CD14-positive monocyte (primary cell): ENCODE data around the gene CDC37L1. TPM values are rescaled to one million over a fixed set of nuclear protein-coding genes. Genes with fewer than 3 reads are reported as not detected.

Experiments used
- DNase-seq, 3 donors: peaks; one replicate each; pipeline ENCODE4 v3.0.0-alpha.2; 2011 to 2022
- H2AFZ ChIP-seq: 2 replicates; pipeline ENCODE4 v1.6.0; 2012; ENCODE audit warnings: mild to moderate bottlenecking, low read depth, low read length, inconsistent platforms; ENCODE audit not compliant: insufficient read depth, poor library complexity, severe bottlenecking
- H3K27ac ChIP-seq, 2 donors: 1 replicate in 1 of 2; 2 replicates in 1 of 2; pipeline ENCODE4 v1.5.1; 2012 to 2013; ENCODE audit warnings: low read length in 2 of 2, control low read depth in 1 of 2, inconsistent platforms in 1 of 2, low read depth in 1 of 2, mild to moderate bottlenecking in 1 of 2
- H3K27me3 ChIP-seq, 2 donors: one replicate each; pipeline versions ENCODE4 v1.6.0 to v1.6.1; 2011 to 2013; ENCODE audit warnings: low read length in 2 of 2; ENCODE audit not compliant: control insufficient read depth in 2 of 2, insufficient read depth in 2 of 2
- H3K36me3 ChIP-seq, 2 donors: replicated peaks in 1 of 2; 1 replicate in 1 of 2; 2 replicates in 1 of 2; pipeline versions ENCODE4 v1.5.1 to v1.6.1; 2012 to 2013; ENCODE audit warnings: low read length in 2 of 2, control low read depth in 1 of 2, inconsistent platforms in 1 of 2, mild to moderate bottlenecking in 1 of 2; ENCODE audit not compliant: insufficient read depth in 2 of 2, control insufficient read depth in 1 of 2
- H3K4me1 ChIP-seq, 2 donors: 1 replicate in 1 of 2; 2 replicates in 1 of 2; pipeline versions ENCODE4 v1.5.1 to v1.6.1; 2012 to 2013; ENCODE audit warnings: low read length in 2 of 2, control low read depth in 1 of 2, inconsistent platforms in 1 of 2, mild to moderate bottlenecking in 1 of 2, moderate library complexity in 1 of 2; ENCODE audit not compliant: insufficient read depth in 2 of 2, control insufficient read depth in 1 of 2
- H3K4me2 ChIP-seq: replicated peaks from 2 replicates; pipeline ENCODE3; 2012; ENCODE audit warnings: low read length, moderate library complexity, mild to moderate bottlenecking; ENCODE audit not compliant: poor library complexity, severe bottlenecking; ENCODE audit errors: extremely low read depth
- H3K4me3 ChIP-seq, 3 experiments: fragments of 200-600 bp in 1 of 3; sonication (generic) in 1 of 3; replicated peaks in 1 of 3; 1 replicate in 2 of 3; 2 replicates in 1 of 3; pipeline ENCODE4 v1.5.1; 2011 to 2013; ENCODE audit warnings: low read length in 3 of 3, mild to moderate bottlenecking in 3 of 3, control low read depth in 2 of 3, low read depth in 2 of 3, inconsistent platforms in 1 of 3, moderate library complexity in 1 of 3
- H3K79me2 ChIP-seq: 2 replicates; pipeline ENCODE4 v1.6.0; 2012; ENCODE audit warnings: mild to moderate bottlenecking, control low read depth, inconsistent platforms, low read length, moderate library complexity; ENCODE audit not compliant: insufficient read depth
- H3K9ac ChIP-seq: 2 replicates; pipeline ENCODE4 v1.6.0; 2017; ENCODE audit warnings: low read length, mild to moderate bottlenecking; ENCODE audit not compliant: insufficient read depth, poor library complexity, severe bottlenecking
- H3K9me3 ChIP-seq, 2 donors: replicated peaks in 1 of 2; 1 replicate in 1 of 2; 2 replicates in 1 of 2; pipeline versions ENCODE4 v1.5.1 to v1.6.1; 2012 to 2013; ENCODE audit warnings: low read length in 2 of 2, control low read depth in 1 of 2; ENCODE audit not compliant: control insufficient read depth in 1 of 2, insufficient read depth in 1 of 2
- H4K20me1 ChIP-seq: 2 replicates; pipeline ENCODE4 v1.6.0; 2012; ENCODE audit warnings: mild to moderate bottlenecking, low read length, control low read depth, moderate library complexity; ENCODE audit not compliant: insufficient read depth
- H3K27ac Mint-ChIP-seq, 7 donors: one replicate each; pipeline ENCODE4 v1.8.0; 2020; ENCODE audit warnings: mild to moderate bottlenecking in 7 of 7, mixed read lengths in 7 of 7, moderate library complexity in 6 of 7, inconsistent platforms in 2 of 7
- H3K27me3 Mint-ChIP-seq, 3 donors: one replicate each; pipeline ENCODE4 v1.8.0; 2021 to 2022; ENCODE audit warnings: low read depth in 3 of 3, mild to moderate bottlenecking in 3 of 3, mixed read lengths in 3 of 3, moderate library complexity in 3 of 3, inconsistent platforms in 1 of 3
- H3K36me3 Mint-ChIP-seq, 2 donors: one replicate each; pipeline ENCODE4 v1.8.0; 2020; ENCODE audit warnings: mixed read lengths in 2 of 2, inconsistent platforms in 1 of 2, mild to moderate bottlenecking in 1 of 2
- H3K4me1 Mint-ChIP-seq: one replicate; pipeline ENCODE4 v1.8.0; 2020; ENCODE audit warnings: mild to moderate bottlenecking, mixed read lengths
- H3K4me3 Mint-ChIP-seq, 2 donors: one replicate each; pipeline ENCODE4 v1.8.0; 2020; ENCODE audit warnings: mild to moderate bottlenecking in 2 of 2, mixed read lengths in 2 of 2, moderate library complexity in 1 of 2
- H3K9me3 Mint-ChIP-seq, 7 donors: one replicate each; pipeline ENCODE4 v1.8.0; 2020 to 2022; ENCODE audit warnings: mixed read lengths in 7 of 7, mild to moderate bottlenecking in 6 of 7, moderate library complexity in 6 of 7, inconsistent platforms in 2 of 7
- WGBS: methylation state at CpG from one replicate; pipeline ENCODE4 v1.1.5; 2013; ENCODE audit warnings: missing lambda C conversion rate; ENCODE audit not compliant: insufficient coverage; 5-methylcytosine and 5-hydroxymethylcytosine counted together
- intact Hi-C, 2 donors: fragments of 100-400 bp; cut with micrococcal nuclease; formaldehyde crosslinking; loops; one replicate each; pipeline versions ENCODE4 v1.15.0 to v1.15.1; 2023
- polyA plus RNA-seq, 3 donors: library from polyadenylated mRNA; depleted of rRNA in 1 of 3; unstranded in 2 of 3; stranded (reverse) in 1 of 3; fragments of 300-500 nt in 2 of 3; fragments of >200 nt in 1 of 3; fragmentation: Illumina TruSeq in 2 of 3; gene quantifications; 1 replicate in 2 of 3; 2 replicates in 1 of 3; pipeline ENCODE4 v1.2.3, GENCODE V29; 2012 to 2021
- TF ChIP-seq, protein P1 (sequence below): fragments of 200-600 bp; IDR thresholded peaks from one replicate; pipeline ENCODE4 v1.8.0; 2022; ENCODE audit warnings: antibody characterized with exemption, mild to moderate bottlenecking

Gene CDC37L1
- polyA plus RNA-seq, 3 donors: 2.8 to 4.4 (median 2.8) TPM

DNA sequence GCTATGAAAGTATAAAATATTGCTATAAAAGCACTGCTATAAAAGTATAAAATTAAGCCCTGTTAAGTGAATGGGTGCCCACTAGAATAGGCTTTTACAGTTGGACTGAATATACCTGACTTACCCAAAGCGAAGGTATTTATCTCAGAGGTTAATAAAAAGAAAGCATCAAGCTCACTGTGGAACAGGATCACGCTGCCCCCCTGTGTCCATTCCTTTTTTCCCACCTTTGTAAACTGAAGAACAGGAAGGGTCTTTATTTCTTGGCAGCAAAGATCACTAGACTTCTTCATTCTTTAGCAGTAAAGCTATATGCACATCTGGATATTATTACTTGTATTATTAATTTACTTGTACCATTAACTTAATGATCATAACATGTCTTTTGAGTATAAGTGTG lies 39.3 kb upstream of the CDC37L1 start:
- intact Hi-C loops: no loop called here
- H3K9ac ChIP-seq: no peak overlapping the region
- no peaks in the 10 kb centered on the region for H3K4me1 ChIP-seq
- Mint-ChIP-seq H3K27ac (no peak overlapping the region), H3K9me3 (peaks cover 0 to 2% (median 0%) of the 10 kb centered on the region in 7 donors), H3K4me3 (no peak overlapping the region), H3K4me1 (peaks cover 3% of the 10 kb centered on the region), H3K27me3 (peaks cover 7 to 10% (median 10%) of the 10 kb centered on the region in 3 donors), H3K36me3 (no peaks in the 10 kb centered on the region)
- H3K4me2 ChIP-seq: no peak overlapping the region
- H2AFZ ChIP-seq: no peak overlapping the region
- TF ChIP-seq, protein P1, sequence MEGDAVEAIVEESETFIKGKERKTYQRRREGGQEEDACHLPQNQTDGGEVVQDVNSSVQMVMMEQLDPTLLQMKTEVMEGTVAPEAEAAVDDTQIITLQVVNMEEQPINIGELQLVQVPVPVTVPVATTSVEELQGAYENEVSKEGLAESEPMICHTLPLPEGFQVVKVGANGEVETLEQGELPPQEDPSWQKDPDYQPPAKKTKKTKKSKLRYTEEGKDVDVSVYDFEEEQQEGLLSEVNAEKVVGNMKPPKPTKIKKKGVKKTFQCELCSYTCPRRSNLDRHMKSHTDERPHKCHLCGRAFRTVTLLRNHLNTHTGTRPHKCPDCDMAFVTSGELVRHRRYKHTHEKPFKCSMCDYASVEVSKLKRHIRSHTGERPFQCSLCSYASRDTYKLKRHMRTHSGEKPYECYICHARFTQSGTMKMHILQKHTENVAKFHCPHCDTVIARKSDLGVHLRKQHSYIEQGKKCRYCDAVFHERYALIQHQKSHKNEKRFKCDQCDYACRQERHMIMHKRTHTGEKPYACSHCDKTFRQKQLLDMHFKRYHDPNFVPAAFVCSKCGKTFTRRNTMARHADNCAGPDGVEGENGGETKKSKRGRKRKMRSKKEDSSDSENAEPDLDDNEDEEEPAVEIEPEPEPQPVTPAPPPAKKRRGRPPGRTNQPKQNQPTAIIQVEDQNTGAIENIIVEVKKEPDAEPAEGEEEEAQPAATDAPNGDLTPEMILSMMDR: no peak
- WGBS: no CpG with 5 or more reads among the region's 2 CpGs
- no peak overlapping the region for H3K4me3 ChIP-seq
- no peaks in the 10 kb centered on the region for H3K79me2 ChIP-seq
- no peaks in the 10 kb centered on the region for H4K20me1 ChIP-seq
- no peaks in the 10 kb centered on the region for H3K36me3 ChIP-seq
- DNase-seq: no peak
- no peaks in the 10 kb centered on the region for H3K9me3 ChIP-seq
- H3K27me3 ChIP-seq: no peaks in the 10 kb centered on the region
- H3K27ac ChIP-seq: no peak overlapping the region

GRCh38 chr9:4642351-4642750 lies 37.0 kb upstream of the CDC37L1 start:
- Mint-ChIP-seq H3K36me3 (no peaks in the 10 kb centered on the region), H3K4me3 (no peak overlapping the region), H3K27me3 (peaks cover 2 to 5% (median 4%) of the 10 kb centered on the region in 3 donors), H3K9me3 (peaks cover 0 to 2% (median 0%) of the 10 kb centered on the region in 7 donors), H3K4me1 (peaks cover 3% of the 10 kb centered on the region), H3K27ac (no peak overlapping the region)
- Histone ChIP-seq H3K4me2 (no peak overlapping the region), H4K20me1 (no peaks in the 10 kb centered on the region), H3K79me2 (no peaks in the 10 kb centered on the region), H3K4me3 (no peak overlapping the region), H3K9me3 (no peaks in the 10 kb centered on the region), H2AFZ (no peak overlapping the region), H3K36me3 (no peaks in the 10 kb centered on the region), H3K9ac (no peak overlapping the region), H3K27ac (no peak overlapping the region), H3K27me3 (no peaks in the 10 kb centered on the region), H3K4me1 (no peaks in the 10 kb centered on the region)
- no peak for DNase-seq
- TF ChIP-seq, protein P1: no peak
- WGBS: 100% methylated on average over 2 of the region's 2 CpGs
- intact Hi-C loops: no loop called here
